OCI-LY1 (cell line): ENCODE results near the gene LILRA5.

Experiments
- CTCF ChIP-seq: fragments of 200-600 bp; sonication (generic), shearing (Covaris generic); IDR thresholded peaks from 2 replicates; pipeline ENCODE4 v1.5.1; 2017; ENCODE audit warnings: mild to moderate bottlenecking, antibody characterized with exemption, low read length, moderate library complexity, mixed read lengths
- EZH2 ChIP-seq: fragments of 200-600 bp; sonication (generic), shearing (Covaris generic); IDR thresholded peaks from 2 replicates; pipeline ENCODE4 v1.8.0; 2017; ENCODE audit warnings: borderline replicate concordance, mixed run types, mild to moderate bottlenecking, antibody characterized with exemption, low read length, moderate library complexity, mixed read lengths

GRCh38 chr19:54356444-54357056 is 43.6 kb upstream of the LILRA5 start:
- TF ChIP-seq CTCF (no peak), EZH2 (no peak)
